GM18870 (cell line): Measurements from ENCODE around the gene PHF20.
"Not testable (repeated sequence)": the region's sequence is repeated elsewhere in the genome, so short reads cannot be mapped to it uniquely, and the experiment has no call there.

ENCODE experiments used
- ATAC-seq: cut with Tn5 transposase; IDR thresholded peaks from one replicate; pipeline ENCODE4 v1.9.1; 2021; ENCODE audit warnings: moderate library complexity; ENCODE audit not compliant: unreplicated experiment

Gene PHF20

DNA sequence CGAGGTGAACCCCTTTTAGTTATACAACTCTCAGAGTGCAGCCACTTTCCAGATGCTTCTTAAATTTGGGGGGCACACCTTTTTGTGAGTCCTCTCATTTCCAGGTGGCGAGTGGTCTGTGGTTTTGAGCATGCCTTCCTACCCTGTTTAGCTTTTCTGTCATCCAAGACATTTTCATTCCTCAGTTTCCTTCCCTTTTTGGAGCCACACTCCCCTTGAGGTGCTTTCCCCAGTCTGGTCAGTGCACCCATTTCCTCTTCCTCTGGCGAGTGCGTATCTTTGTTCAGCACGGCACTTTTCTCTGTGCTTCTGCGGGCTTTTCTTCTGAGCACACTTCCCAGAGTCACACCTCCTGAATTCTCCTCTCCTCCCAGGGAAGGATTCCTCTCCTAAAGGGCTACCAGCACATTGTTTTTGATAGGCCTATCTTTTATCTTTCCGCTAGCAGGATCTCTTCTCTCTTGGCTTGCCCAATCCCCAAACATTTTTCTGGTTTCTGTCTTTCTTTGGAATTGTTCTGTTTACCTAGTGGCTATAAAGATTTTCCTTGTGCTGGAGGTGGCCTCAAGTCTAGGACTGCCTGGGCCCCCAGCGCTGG is 1.4 kb downstream of the PHF20 start:
- ATAC-seq, result no peak

DNA sequence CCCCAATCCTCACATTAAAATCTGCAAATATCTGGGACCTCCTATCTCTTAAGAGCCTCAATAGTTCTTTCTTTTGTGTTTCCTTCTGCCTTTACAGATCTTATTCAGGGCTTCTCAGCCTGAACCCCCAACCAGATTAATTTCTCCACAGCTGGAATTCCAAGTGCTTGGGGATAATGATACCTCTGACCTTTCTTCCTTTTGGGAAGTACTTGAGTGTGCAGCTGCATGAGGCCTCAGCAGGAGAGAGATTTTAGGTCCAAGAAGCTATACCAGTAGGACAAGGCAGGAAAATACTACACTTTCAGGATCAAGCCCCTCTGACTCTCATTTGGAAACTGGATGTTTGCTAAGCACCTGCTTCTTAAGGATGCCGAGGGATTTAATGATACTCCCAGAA is 2.6 kb downstream of the PHF20 start:
- ATAC-seq, result no peak

DNA sequence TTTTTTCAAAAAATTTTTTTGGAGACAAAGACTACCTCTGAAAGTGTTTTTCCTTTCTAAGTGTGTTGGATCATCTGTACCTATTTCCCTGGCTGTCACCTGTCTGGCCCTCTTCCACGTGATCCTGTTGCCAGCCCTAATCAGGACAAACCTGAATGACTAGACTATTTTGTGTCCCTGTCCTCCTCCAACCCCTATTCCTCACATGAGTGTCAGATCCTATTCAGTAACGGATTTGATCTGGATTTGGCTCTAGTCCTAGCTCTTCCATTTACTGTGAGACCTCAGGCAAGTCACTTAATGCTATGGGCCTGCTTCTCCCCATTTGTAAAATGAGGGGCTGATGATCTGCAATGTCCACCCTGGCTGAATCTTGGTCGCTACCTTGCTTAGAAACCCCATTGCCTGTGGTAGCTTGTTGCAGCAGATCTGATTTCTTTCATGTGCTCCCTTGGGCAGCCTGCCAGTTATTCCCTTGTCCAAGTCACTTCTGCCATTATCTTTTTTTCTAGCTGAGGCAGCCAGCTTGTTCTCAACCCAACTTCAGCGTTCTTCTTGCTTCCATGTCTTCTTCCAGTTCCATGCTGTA is 4.8 kb downstream of the PHF20 start:
- ATAC-seq, result no peak

DNA sequence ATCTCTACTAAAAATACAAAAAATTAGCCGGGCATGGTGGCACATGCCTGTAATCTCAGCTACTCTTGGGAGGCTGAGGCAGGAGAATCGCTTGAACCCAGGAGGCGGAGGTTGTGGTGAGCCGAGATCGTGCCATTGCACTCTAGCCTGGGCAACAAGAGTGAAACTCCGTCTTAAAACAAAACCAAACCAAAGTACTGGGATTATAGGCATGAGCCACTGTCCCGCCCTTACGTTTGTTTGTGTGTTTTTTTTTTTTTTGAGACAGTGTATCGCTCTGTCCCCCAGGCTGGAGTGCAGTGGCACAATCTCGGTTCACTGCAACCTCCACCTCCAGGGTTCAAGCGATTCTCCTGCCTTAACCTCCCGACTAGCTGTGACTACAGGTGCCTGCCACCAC is 12.0 kb downstream of the PHF20 start:
- ATAC-seq, result not testable (repeated sequence)

DNA sequence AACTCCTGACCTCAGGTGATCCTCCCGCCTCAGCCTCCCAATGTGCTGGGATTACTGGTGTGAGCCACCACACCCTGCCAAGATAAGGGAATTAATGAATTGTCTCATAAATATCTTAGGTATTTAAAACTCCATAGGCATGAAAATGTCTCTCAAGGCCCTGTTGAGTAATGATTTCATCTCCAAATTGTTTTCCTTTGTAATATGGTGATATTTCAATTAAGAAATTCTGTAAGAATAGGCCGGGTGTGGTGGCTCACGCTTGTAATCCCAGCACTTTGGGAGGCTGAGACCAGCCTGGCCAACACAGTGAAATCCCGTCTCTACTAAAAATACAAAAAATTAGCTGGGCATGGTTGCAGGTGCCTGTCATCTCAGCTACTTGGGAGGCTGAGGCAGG is 13.7 kb downstream of the PHF20 start:
- ATAC-seq, result not testable (repeated sequence)

DNA sequence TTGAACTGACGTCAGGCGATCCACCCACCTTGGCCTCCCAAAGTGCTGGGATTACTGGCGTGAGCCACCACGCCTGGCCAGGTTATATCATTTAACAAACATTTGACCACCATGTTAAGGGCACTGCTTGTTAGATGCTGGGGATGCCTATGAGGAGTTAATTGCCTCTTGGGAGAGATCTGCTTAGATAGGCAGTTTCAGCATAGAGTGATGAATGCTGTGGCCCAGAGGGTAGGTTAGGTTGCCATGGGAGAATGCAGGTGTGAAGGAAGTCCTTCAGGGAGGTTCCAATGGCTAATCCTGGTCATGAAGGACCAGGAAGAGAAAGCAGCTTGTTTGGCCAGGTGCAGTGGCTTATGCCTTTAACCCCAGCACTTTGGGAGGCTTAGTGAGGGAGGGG is 17.0 kb downstream of the PHF20 start:
- ATAC-seq, result no peak

DNA sequence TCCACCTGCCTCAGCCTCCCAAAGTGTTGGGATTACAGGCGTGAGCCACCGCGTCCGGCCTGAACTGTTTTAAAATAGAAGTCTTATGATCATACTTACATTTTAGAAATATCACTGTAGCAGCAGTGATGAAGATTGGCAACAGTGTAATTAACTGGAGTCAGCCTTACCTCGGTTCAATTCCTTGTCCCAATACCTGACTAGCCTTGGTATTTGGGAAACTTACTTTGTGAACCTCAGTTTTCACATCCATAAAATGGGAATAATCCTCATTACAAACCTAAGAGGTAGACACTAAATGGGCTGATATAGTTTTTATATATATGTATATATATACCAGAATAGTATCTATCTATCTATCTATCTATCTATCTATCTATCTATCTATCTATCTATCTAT is 19.3 kb downstream of the PHF20 start:
- ATAC-seq, result no peak

DNA sequence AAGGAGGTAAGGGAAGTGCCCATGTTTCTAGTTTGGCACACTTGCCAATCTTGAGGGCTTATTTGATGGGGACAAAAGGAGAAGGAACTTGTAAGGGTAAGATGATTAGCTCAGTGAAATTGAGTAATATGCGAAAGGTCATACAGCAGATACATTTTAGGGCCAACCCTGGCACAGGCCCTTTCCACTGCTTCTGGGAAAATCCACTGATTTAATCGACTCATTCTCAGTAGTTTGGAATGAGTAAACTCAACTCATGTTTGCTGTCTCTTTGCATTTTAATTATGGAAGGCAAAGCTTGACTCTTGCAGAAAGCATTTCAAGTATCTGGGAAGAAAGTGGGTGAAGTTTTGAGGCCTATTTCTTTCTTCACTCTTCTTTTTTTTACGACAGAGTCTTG is 20.0 kb downstream of the PHF20 start:
- ATAC-seq, result no peak

DNA sequence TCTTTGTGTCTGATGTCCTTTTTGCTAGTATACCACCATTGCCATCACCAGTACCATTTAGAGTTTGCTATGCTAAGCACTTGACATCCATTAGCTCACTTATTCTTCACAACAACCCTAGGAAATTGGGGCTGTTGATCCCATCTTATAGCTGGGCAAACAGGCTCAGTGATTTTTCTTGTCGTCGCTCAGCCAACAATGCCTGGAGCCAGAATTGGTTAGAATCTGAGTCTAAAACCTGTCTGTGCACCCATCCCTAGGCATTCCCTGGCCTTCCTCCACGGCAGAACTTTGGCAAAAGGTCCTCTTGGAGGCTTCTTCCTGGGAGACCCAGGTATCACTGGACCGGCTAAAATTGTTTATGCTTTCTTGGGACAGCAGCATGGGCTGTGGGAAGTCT is 20.9 kb downstream of the PHF20 start:
- ATAC-seq, result no peak

DNA sequence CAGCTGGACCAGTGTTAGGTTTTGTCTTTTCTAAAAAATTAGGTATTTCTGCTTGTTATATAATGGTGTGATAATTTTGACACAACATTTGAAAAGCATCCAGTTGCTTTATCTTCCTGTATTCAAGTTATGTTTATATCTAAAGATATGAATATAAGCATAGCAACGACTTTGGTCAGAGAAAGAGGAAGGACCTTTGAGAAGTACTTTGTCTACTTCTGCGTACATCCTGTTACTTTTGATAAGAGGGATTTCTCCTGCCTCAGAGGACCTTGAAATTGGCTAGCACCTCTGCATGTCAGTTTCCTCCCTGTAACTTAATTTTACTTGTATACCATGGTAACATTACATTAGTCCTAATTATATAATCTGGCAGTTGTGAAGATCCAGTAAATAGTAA is 24.8 kb downstream of the PHF20 start:
- no peak for ATAC-seq

DNA sequence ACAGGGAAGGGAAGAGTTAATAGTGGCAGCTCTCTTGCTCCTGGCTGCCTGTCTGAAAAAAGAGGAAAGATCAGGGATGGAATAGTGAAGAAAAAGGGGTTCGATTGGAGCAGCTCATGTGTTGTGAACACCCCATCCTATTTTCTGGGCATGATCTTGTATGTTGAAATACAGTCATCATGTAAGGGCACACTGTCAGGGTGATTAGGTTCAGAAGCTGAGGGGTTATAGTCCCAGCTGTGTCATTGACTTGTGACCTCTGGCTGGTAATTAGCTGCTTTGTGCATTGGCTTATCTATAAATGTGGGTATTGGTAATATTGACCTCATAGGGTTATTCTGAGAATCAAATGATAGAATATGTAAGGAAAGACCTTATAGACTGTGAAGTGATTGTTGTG is 30.1 kb downstream of the PHF20 start:
- no peak for ATAC-seq

DNA sequence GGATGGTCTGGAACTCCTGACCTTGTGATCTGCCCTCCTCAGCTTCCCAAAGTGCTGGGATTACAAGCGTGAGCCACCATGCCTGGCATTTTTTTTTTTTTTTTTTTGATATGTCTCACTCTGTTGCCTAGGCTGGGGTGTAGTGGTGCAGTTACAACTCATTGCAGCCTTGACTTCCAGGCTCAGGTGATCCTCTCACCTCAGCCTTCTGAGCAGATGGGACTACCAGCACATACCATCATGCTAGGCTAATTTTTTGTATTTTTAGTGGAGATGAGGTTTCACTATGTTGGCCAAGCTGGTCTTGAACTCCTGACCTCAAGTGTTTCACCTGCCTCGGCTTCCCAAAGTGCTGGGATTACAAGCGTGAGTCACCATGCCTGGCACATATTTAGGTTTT is 34.3 kb downstream of the PHF20 start:
- ATAC-seq, result no peak

DNA sequence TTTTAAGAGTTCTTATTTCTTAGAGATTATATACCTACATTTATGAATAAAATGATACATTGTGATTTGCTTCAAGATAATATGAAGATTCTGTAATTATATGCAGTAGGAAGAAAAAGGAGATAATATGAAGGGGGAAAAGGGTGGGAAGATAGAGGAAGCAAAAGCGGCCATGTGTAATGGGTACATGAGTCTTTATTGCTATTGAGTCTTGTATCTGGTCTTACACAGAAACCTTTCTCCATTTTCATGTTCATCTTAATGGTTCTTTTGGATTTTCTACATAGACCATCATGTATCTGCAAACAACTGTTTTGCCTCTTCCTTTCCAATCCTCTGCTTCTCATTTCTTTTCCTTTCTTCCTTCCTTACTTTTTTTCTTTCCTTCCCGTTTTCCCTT is 36.1 kb downstream of the PHF20 start:
- no peak for ATAC-seq

DNA sequence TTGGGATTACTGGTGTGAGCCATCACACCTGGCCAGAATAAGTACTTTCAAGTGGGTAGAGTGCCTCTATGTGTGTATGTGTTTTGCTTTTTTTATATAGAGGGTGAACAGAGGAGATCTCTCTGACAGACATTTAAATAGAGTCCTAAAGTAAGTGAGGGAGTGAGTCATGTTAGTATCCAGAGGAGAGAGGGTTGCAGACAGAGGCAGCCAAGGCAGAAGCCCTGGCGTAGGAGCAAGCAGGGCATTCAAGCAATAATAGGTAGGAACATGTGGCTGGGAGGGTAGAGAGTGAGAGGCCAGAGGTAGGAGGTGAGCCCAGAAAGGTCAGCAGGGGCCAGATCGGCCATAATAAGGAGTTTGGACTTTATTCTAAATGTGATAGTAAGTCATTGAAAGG is 48.9 kb downstream of the PHF20 start:
- no peak for ATAC-seq

DNA sequence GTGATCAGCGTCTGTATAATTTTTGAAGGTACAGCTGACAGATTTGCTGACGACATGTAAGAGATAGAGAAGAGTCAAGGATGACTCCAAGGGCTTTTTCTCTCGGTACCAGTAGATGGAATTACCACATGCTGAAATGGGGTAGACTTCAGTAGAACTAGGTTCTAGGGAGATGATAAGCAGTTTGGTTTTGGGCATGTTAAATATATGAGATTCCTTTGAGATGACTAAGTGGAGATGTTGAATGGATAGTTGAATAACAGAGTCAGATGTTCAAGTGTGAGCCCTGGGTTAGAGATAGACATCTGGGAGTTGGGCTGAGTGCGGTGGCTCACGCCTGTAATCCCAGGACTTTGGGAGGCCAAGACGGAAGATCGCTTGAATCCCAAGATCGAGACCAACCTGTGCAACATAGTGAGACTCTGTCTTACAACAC is 50.0 kb downstream of the PHF20 start:
- no peak for ATAC-seq

DNA sequence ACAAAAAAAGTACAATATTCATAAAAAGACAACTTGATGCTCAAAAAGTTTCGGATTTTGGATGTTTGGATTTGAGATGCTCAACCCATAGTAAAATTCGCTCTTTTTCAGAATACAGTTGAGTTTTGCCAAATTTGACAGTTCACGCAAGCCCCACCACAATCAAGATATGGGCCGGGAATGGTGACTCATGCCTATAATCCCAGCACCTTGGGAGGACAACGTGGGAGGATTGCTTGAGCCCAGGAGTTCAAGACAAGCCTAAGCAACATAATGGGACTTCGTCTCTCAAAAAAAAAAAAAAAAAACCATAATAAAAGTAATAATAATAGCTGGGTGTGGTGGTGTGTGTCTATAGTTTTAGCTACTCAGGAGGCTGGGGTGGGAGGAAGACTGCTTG is 51.3 kb downstream of the PHF20 start:
- no peak for ATAC-seq

DNA sequence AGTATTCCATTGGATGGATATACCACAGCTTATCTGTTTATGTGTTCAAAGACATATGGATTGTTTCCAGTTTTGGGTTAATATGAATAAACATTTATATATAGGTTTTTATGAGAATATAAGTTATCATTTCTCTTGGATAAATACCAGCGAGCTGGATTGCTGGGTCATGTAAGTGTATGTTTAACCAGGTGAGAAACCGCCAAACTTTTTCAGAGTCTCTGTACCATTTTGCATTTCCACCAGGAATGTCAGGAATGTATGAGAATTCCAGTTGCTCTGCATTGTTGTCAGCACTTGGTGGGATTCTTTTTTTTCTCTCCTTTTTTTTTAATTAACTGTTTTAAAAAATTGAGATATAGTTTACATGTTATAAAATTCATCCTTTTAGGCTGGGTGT is 52.1 kb downstream of the PHF20 start:
- ATAC-seq, result no peak

DNA sequence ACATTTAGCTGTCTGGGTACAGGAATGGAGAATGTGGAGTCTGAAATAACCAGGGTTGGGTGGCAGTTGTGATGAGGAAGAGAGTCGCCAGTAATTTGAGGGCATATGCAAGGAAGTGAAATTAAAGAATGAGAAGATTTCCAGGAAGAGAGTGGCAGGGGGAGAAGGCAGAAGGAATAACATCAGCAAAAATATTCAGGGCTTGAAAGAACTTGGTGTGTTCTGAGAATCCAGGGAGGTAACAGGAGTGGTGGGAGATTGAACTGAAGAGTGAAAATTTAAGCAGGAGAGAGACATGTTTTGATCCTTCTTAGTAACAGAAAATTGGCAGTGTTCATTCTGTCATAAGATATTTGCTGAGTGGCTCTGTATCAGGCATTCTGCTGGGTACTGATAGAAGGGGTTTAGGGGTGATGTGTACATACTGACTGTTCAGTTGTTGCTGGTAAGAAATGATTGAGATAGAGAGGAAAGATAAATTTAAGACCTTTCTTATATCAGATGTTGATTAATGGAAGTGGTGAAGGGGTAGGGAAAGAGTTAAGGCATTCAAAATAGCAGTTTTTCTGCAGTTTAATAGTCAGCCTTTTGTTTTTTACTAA is 54.7 kb downstream of the PHF20 start:
- ATAC-seq, result no peak

DNA sequence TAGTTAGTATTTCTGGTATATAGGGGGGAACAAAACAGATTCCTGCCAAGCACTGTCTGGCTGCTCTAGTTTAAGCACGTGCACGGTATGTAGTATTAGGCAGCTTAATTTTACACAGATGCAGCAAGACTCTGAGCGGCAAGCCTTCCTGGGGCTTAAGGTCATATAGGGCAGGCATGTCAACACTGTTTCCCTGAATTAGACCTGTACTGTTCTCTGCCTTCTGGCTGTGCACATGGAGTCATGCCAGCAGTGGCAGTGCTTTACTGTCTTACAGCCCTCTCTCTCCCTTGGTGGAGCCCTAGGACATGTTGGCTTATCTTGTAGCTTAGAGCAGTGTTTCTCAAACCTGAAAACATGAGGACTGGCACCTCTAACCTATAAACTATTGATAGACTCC is 56.6 kb downstream of the PHF20 start:
- ATAC-seq, result no peak

DNA sequence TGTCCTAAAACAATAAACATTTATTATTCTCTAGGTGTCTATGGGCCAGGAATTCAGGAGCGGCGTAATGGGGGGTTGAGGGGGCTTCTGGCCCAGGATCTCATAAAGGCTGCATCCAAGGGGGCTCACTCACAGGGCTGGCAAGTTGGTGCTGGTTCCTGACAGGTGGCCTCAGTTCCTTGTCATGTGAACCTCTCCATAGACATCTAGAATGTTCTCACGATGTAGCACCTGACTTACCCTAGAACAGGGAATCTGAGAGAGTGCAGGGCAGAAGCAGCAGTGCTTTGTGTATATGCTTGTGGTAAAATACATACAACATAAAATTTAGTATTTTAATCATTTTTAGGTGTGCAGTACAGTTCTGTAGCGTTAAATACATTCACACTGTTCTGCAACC is 57.1 kb downstream of the PHF20 start:
- ATAC-seq, result no peak

DNA sequence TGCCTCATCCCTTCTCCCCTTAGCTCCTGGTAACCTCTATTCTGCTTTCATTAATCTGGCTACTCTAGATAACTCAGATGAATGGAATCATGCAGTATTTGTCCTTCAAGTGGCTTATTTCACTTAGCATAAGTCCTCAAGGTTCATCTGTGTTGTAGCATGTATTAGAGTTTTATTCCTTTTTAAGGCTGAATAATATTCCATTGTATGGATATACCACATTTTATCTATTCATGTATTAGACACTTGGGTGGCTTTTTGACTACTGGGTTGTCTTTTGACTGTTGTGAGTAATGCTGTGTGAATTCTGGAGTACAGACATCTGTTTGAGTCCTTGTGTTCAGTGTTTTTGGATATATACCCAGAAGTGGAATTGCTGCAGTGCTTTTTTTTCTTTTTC is 58.4 kb downstream of the PHF20 start:
- ATAC-seq, result no peak

DNA sequence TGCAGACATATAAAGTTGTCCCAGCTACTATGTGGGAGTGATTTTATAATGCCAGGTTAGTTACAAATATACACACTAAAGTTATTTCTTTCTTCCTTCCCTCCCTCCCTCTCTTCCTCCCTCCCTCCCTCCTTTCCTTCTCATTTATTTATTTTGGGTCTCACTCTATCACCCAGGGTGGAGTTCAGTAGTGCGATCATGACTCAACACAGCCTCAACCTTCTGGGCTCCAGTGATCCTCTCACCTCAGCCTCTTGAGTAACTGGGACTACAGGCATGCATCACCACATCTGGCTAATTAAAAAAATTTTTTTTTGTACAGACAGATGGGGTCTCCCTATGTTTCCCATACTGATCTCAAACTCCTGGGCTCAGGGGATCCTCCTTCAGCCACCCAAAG is 59.2 kb downstream of the PHF20 start:
- ATAC-seq, result no peak

DNA sequence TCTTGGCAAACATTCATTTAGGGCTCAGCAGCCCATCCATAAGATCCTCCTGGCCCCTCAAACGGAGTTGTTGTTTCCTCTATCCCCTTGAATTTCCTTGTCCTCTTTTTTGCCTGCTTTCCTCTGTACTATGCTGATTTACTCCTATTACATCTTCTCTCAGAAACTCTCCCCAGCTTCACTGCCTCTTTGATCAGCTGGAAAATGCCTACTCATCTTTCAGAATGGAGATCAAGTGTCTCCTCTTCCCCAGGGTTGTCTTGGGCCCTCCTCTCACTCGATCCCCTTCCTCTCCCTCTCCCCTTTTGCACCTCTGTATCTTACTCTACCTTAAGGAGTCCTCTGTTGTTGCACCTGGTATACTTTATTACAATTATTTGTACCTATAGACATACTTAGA is 60.2 kb downstream of the PHF20 start:
- no peak for ATAC-seq
